ENCODE data around the gene ZNF397.

DNA sequence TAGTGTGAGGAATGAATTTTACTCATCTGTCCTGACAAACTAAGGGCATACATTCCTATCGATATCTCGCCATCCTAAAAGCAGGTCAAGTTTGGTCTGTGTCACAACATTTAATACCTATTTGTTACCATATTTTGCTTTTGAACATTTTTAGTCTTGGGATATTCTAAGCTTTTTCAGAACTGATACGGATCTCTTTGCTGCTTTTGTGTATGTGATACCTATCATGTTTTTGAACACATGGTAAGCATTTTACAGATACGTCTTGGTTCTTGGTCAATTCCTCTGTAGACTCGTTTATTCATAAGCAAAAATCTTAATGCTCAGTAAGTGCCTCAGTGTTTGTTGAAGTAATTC is 592 bp downstream of the ZNF397 start:
- TF ChIP-seq CTCF (IDR thresholded peaks at IDR 0.05; ENCODE audit: borderline replicate concordance, extremely low read depth, low read length, poor library complexity, severe bottlenecking) (no peak), EZH2 (IDR thresholded peaks at IDR 0.05; ENCODE audit: borderline replicate concordance, low read depth, low read length, severe bottlenecking) (no peak)

Data from DND-41 (cell line).